ENCODE measurements around the gene CD177. TPM values are rescaled to one million over a fixed set of nuclear protein-coding genes. Genes with fewer than 3 reads are reported as not detected.

CD177 gene
- total RNA-seq, result not detected in 2 replicates

GRCh38 chr19:43353606-43354304 lies at the start of gene CD177:
Gene CD177, plus strand, starts transcription at chr19:43353686. Its CDS starts 29 bp downstream, at chr19:43353715.

Other genes with a start within 250 kb of the CD177 start
- gene PSG5, start 167.2 kb upstream of the CD177 start, total RNA-seq, result 0.20 and 0.37 TPM in 2 replicates
- gene PSG4, start 148.0 kb upstream of the CD177 start, total RNA-seq, result 0.37 and 0.59 TPM in 2 replicates
- not detected in 2 replicates for gene PSG9, start 84.2 kb upstream of the CD177 start, total RNA-seq
- gene TEX101, start 61.2 kb downstream of the CD177 start, total RNA-seq, result not detected in 2 replicates
- gene LYPD3, start 111.9 kb downstream of the CD177 start, total RNA-seq, result not detected in 2 replicates
- gene PHLDB3, start 151.1 kb downstream of the CD177 start, total RNA-seq, result 9.6 and 10.2 TPM in 2 replicates
- gene ETHE1, start 173.5 kb downstream of the CD177 start, total RNA-seq, result 41.2 and 59.2 TPM in 2 replicates
- gene ZNF575, start 179.5 kb downstream of the CD177 start, total RNA-seq, result 0.20 and 0.37 TPM in 2 replicates
- gene XRCC1, start 221.8 kb downstream of the CD177 start, total RNA-seq, result 16.2 and 20.9 TPM in 2 replicates
- gene PINLYP, start 222.1 kb downstream of the CD177 start, total RNA-seq, result 2.0 and 3.3 TPM in 2 replicates
- 8.8 and 11.9 TPM in 2 replicates for gene IRGQ, start 242.4 kb downstream of the CD177 start, total RNA-seq
- 10.9 and 12.1 TPM in 2 replicates for gene ZNF576, start 242.9 kb downstream of the CD177 start, total RNA-seq